ENCODE results near the gene SPOCK1. TPM values are rescaled to one million over a fixed set of nuclear protein-coding genes. Genes with fewer than 3 reads are reported as not detected.

SPOCK1 gene
- total RNA-seq, 2 donors from 2014 or later = 2.1 to 8.5 TPM

DNA sequence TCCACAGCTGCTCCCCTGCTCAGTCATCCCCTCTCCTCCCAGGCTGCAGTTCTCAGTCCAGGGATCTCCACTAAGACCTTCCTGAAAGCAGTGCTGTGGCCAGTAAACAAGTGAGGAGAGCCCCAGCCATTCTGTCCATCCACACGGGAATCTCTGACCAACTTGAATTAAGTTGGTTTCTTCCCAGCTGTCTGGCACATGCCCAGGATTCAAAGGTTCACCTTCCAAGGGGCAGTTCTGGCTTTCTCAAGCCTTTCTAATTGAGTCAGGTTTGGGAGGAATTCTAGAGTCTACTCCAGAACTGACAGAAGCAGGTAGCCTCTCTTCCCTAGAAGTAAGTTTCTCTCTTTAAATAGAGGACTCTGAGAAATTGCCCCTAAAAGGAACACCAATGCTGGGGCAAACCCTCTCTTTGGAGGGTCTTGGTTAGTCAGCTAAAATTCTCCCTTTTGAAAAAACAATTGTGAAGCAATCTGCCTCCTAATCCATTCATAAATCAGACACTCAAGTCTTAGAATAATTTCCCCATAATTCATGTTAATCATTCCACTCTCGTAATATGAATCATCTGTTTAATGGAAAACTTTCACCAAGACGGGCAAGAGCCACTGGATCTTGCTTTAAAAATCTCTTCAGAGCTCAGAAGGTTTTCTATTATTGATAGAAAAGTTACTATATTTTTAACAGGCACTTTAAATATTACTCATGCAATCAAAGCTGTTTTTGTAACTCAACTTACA lies 133.8 kb downstream of the SPOCK1 start:
- no peak for DNase-seq
- no peaks in the 10 kb centered on the region for H3K9me3 ChIP-seq
- intact Hi-C loops (cut with DNase I) = no loop called here
- TF ChIP-seq, protein P1, sequence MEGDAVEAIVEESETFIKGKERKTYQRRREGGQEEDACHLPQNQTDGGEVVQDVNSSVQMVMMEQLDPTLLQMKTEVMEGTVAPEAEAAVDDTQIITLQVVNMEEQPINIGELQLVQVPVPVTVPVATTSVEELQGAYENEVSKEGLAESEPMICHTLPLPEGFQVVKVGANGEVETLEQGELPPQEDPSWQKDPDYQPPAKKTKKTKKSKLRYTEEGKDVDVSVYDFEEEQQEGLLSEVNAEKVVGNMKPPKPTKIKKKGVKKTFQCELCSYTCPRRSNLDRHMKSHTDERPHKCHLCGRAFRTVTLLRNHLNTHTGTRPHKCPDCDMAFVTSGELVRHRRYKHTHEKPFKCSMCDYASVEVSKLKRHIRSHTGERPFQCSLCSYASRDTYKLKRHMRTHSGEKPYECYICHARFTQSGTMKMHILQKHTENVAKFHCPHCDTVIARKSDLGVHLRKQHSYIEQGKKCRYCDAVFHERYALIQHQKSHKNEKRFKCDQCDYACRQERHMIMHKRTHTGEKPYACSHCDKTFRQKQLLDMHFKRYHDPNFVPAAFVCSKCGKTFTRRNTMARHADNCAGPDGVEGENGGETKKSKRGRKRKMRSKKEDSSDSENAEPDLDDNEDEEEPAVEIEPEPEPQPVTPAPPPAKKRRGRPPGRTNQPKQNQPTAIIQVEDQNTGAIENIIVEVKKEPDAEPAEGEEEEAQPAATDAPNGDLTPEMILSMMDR (IDR thresholded peaks at IDR 0.05) = no peak
- no peak overlapping the region for H3K9ac ChIP-seq (ENCODE audit: low read depth in 2 of 2, low read length in 2 of 2)
- no peak overlapping the region for H3K4me3 ChIP-seq
- H3K27ac ChIP-seq = no peak overlapping the region
- no peaks in the 10 kb centered on the region for H3K4me1 ChIP-seq
- H3K27me3 ChIP-seq = no peaks in the 10 kb centered on the region
- no peaks in the 10 kb centered on the region for H3K36me3 ChIP-seq

GRCh38 chr5:137361280-137361679 lies 137.8 kb downstream of the SPOCK1 start:
- intact Hi-C loops (cut with DNase I) = no loop called here
- Histone ChIP-seq H3K9me3 (no peaks in the 10 kb centered on the region), H3K27ac (no peak overlapping the region), H3K4me1 (no peaks in the 10 kb centered on the region), H3K4me3 (no peak overlapping the region), H3K27me3 (no peaks in the 10 kb centered on the region), H3K9ac (ENCODE audit: low read depth in 2 of 2, low read length in 2 of 2) (no peak overlapping the region), H3K36me3 (no peaks in the 10 kb centered on the region)
- DNase-seq = no peak
- TF ChIP-seq, protein P1 (IDR thresholded peaks at IDR 0.05) = no peak

DNA sequence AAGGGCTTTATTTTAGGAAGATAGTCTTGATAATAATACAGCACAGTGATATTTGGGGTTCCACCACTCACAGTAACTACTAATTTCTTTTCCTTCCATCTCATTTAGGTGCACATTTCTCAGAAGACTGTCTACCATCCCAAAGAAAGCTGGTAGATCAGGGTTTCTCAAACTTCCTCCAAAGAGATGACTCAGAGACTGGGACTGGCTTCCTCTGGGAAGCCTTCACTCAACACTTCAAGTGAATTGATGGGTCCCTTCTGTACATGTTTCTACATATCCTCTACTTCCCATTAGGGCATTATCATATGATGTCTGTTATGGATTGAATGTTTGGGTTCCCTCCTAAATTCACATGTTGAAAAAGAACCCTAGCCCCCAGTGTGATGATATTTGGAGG lies 138.5 kb downstream of the SPOCK1 start:
- H3K9me3 ChIP-seq = no peaks in the 10 kb centered on the region
- DNase-seq = no peak
- TF ChIP-seq, protein P1 (IDR thresholded peaks at IDR 0.05) = no peak
- H3K9ac ChIP-seq (ENCODE audit: low read depth in 2 of 2, low read length in 2 of 2) = no peak overlapping the region
- H3K4me3 ChIP-seq = no peak overlapping the region
- no peaks in the 10 kb centered on the region for H3K36me3 ChIP-seq
- H3K4me1 ChIP-seq = no peaks in the 10 kb centered on the region
- intact Hi-C loops (cut with DNase I) = no loop called here
- H3K27me3 ChIP-seq = no peaks in the 10 kb centered on the region
- H3K27ac ChIP-seq = no peak overlapping the region

GRCh38 chr5:137359941-137360340 lies 139.2 kb downstream of the SPOCK1 start:
- H3K27ac ChIP-seq = no peak overlapping the region
- intact Hi-C loops (cut with DNase I) = no loop called here

DNA sequence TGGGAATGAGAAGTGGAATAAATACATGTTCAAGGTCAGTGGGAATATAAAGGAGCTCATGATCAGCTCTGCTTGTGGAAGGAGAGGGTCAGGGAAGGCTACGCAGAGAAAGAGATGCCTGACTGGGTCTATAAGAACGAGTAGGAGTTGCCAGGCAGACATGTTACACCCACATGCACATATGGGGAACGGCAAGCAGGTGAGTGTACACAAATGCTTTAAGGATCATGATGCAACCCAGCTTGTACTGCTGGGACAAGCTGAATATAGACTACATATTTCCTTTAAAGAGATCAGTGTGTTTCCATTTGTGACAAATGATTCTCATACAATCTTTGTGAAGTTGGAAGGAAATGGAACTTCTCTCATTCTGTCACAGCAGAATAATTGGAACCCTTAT lies 141.7 kb downstream of the SPOCK1 start:
- no peaks in the 10 kb centered on the region for H3K27me3 ChIP-seq
- H3K27ac ChIP-seq = no peak overlapping the region
- no peak for DNase-seq
- no peaks in the 10 kb centered on the region for H3K9me3 ChIP-seq
- TF ChIP-seq, protein P1 (IDR thresholded peaks at IDR 0.05) = no peak
- intact Hi-C loops (cut with DNase I) = no loop called here
- H3K9ac ChIP-seq (ENCODE audit: low read depth in 2 of 2, low read length in 2 of 2) = no peak overlapping the region
- H3K36me3 ChIP-seq = no peaks in the 10 kb centered on the region
- H3K4me1 ChIP-seq = no peaks in the 10 kb centered on the region
- no peak overlapping the region for H3K4me3 ChIP-seq

More at GRCh38 chr5:137359941-137360340, 139.2 kb downstream of the SPOCK1 start:
- no peaks in the 10 kb centered on the region for H3K4me1 ChIP-seq
- H3K4me3 ChIP-seq = no peak overlapping the region
- no peaks in the 10 kb centered on the region for H3K36me3 ChIP-seq
- DNase-seq = no peak
- no peaks in the 10 kb centered on the region for H3K27me3 ChIP-seq
- H3K9me3 ChIP-seq = no peaks in the 10 kb centered on the region
- TF ChIP-seq, protein P1 (IDR thresholded peaks at IDR 0.05) = no peak
- no peak overlapping the region for H3K9ac ChIP-seq (ENCODE audit: low read depth in 2 of 2, low read length in 2 of 2)
